Astrocyte of the spinal cord (primary cell): ENCODE measurements around the gene ASTE1.
A peak's percentile ranks its signal among the peaks of the same experiment; 100 is the strongest.
"Not testable (repeated sequence)": the region's sequence is repeated elsewhere in the genome, so short reads cannot be mapped to it uniquely, and the experiment has no call there.

Experiments
- DNase-seq: peaks from one replicate; pipeline ENCODE4 v3.0.0; 2011; ENCODE audit warnings: low read depth, low spot score
- H3K4me3 ChIP-seq: 2 replicates; pipeline ENCODE4 v1.5.1; 2011; ENCODE audit warnings: low read depth, mild to moderate bottlenecking, low read length, moderate library complexity
- CTCF ChIP-seq: IDR thresholded peaks from 2 replicates; pipeline ENCODE4 v1.5.1; 2012; ENCODE audit warnings: low read depth, mild to moderate bottlenecking, low read length, inconsistent platforms
- in situ Hi-C: cut with HindIII; loops from 2 replicates; pipeline ENCODE4 v1.10.0; 2017; ENCODE audit warnings: low sequenced_read_pairs

The ASTE1 gene

GRCh38 chr3:130975251-130975650 lies 51.4 kb downstream of the ASTE1 start:
- no peak for TF ChIP-seq CTCF
- DNase-seq = no peak
- in situ Hi-C loops = no loop called here
- no peak overlapping the region for H3K4me3 ChIP-seq

GRCh38 chr3:130974201-130974600 lies 52.4 kb downstream of the ASTE1 start:
- in situ Hi-C loops = no loop called here
- H3K4me3 ChIP-seq = no peak overlapping the region
- TF ChIP-seq CTCF = no peak
- no peak for DNase-seq

GRCh38 chr3:130973406-130973805 lies 53.2 kb downstream of the ASTE1 start:
- H3K4me3 ChIP-seq = no peak overlapping the region
- TF ChIP-seq CTCF = no peak
- in situ Hi-C loops = no loop called here
- DNase-seq = no peak

GRCh38 chr3:130972592-130972991 lies 54.0 kb downstream of the ASTE1 start:
- DNase-seq, in situ Hi-C loops, H3K4me3 ChIP-seq: not testable (repeated sequence)

GRCh38 chr3:130971208-130971607 lies 55.4 kb downstream of the ASTE1 start:
- no peak for TF ChIP-seq CTCF
- in situ Hi-C loops = no loop called here

GRCh38 chr3:130969621-130970020 lies 57.0 kb downstream of the ASTE1 start:
- in situ Hi-C loops = no loop called here
- DNase-seq = no peak
- no peak for TF ChIP-seq CTCF
- no peak overlapping the region for H3K4me3 ChIP-seq

More at GRCh38 chr3:130971208-130971607, 55.4 kb downstream of the ASTE1 start:
- no peak overlapping the region for H3K4me3 ChIP-seq
- DNase-seq = peak; percentile 26

- no peak overlapping the region for H3K4me3 ChIP-seq
- TF ChIP-seq CTCF = no peak
- peak; percentile 58 for DNase-seq
- in situ Hi-C loops = no loop called here
These were observed 58.4 kb downstream of the ASTE1 start for GRCh38 chr3:130968221-130968620.
